Measurements from ENCODE around the gene AMN.

The AMN gene

DNA sequence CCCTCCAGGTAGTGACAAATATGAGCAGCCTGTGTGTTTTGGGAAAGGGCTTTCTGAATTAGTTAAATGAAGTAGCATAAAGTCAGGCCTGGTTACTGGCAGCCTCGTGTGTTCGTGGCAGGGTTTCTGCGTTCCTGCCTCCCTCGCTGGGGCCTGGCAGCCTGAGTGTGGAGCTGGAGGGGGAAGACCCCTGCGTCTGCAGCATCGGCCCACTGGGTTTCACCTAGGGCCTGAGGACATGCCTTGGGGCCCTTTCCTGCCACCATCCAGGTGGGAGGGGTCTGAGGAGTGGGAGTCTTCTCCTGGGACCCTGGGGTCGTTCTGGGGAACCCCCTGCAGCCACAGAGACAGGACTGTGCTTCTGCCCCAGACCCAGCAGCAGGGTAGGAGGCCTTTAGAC is 20.4 kb upstream of the AMN start:
- H3K9me3 ChIP-seq (ENCODE audit: insufficient read depth, low read length, severe bottlenecking): no peaks in the 10 kb centered on the region
- H2AFZ ChIP-seq (ENCODE audit: low read depth, low read length): no peak overlapping the region
- H3K4me3 ChIP-seq (ENCODE audit: low read depth in 1 of 2, low read length in 2 of 2): no peak overlapping the region
- H3K4me1 ChIP-seq (ENCODE audit: insufficient read depth, low read length): no peaks in the 10 kb centered on the region
- DNase-seq (no peak), ATAC-seq (ENCODE audit: insufficient read depth, low read depth) (no peak)
- no peaks in the 10 kb centered on the region for H4K20me1 ChIP-seq (ENCODE audit: insufficient read depth, low read length)
- no peak for TF ChIP-seq EZH2 (IDR thresholded peaks at IDR 0.05; ENCODE audit: borderline replicate concordance, low read depth, low read length, severe bottlenecking)
- TF ChIP-seq CTCF (IDR thresholded peaks at IDR 0.05; ENCODE audit: borderline replicate concordance, extremely low read depth, low read length, poor library complexity, severe bottlenecking): no peak
- no peak overlapping the region for H3K4me2 ChIP-seq (ENCODE audit: insufficient read depth, low read length)
- H3K27me3 ChIP-seq (ENCODE audit: insufficient read depth, low read length, poor library complexity): no peaks in the 10 kb centered on the region
- H3K27ac ChIP-seq (ENCODE audit: low read length): no peak overlapping the region
- no peak overlapping the region for H3K9ac ChIP-seq (ENCODE audit: low read depth, low read length)
- H3K36me3 ChIP-seq (ENCODE audit: insufficient read depth, low read length): peaks cover 73% of the 10 kb centered on the region
- H3K79me2 ChIP-seq (ENCODE audit: insufficient read depth, low read length): no peaks in the 10 kb centered on the region

- no peak overlapping the region for H3K4me2 ChIP-seq (ENCODE audit: insufficient read depth, low read length)
- H3K9ac ChIP-seq (ENCODE audit: low read depth, low read length): no peak overlapping the region
- ATAC-seq (ENCODE audit: insufficient read depth, low read depth) (no peak), DNase-seq (no peak)
- no peak overlapping the region for H2AFZ ChIP-seq (ENCODE audit: low read depth, low read length)
- H3K36me3 ChIP-seq (ENCODE audit: insufficient read depth, low read length): peaks cover 73% of the 10 kb centered on the region
- no peak overlapping the region for H3K27ac ChIP-seq (ENCODE audit: low read length)
- TF ChIP-seq CTCF (IDR thresholded peaks at IDR 0.05; ENCODE audit: borderline replicate concordance, extremely low read depth, low read length, poor library complexity, severe bottlenecking): no peak
- TF ChIP-seq EZH2 (IDR thresholded peaks at IDR 0.05; ENCODE audit: borderline replicate concordance, low read depth, low read length, severe bottlenecking): no peak
- H3K4me1 ChIP-seq (ENCODE audit: insufficient read depth, low read length): no peaks in the 10 kb centered on the region
- H3K9me3 ChIP-seq (ENCODE audit: insufficient read depth, low read length, severe bottlenecking): no peaks in the 10 kb centered on the region
- H3K79me2 ChIP-seq (ENCODE audit: insufficient read depth, low read length): no peaks in the 10 kb centered on the region
- H3K4me3 ChIP-seq (ENCODE audit: low read depth in 1 of 2, low read length in 2 of 2): no peak overlapping the region
- H3K27me3 ChIP-seq (ENCODE audit: insufficient read depth, low read length, poor library complexity): no peaks in the 10 kb centered on the region
- no peaks in the 10 kb centered on the region for H4K20me1 ChIP-seq (ENCODE audit: insufficient read depth, low read length)
Measured at GRCh38 chr14:102902523-102903247, 19.8 kb upstream of the AMN start.

DNA sequence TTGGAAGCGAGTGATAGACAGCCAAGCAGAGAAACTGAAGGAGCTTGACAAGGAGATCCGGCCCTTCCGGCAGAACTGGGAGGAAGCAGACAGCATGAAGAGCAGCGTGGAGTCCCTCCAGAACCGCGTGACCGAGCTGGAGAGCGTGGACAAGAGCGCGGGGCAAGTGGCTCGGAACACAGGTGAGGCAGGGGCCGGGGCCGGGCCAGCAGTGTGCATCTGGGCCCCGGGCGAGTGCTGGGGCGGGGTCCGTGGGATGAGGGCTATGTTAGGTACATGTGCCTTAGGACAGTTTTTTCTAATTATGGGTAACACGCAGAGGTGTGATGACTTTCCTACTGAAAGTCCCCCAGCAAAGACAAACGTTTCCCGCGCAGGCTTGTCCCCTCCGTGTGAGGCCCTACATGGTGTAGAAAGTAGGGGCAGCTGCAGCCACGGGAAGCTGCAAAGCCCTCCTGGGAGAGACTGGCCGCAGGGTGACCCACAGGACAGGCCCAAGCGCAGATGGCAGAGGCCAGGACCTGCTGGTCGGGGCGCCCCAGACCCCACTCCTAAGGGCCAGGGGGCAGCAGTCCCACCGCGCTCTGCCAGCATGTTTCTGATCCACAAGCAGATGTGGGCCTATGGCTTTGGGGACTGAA is 19.1 kb upstream of the AMN start:
- Histone ChIP-seq H4K20me1 (ENCODE audit: insufficient read depth, low read length) (peaks cover 2% of the 10 kb centered on the region; the same call in 1 of the 2 replicates), H2AFZ (ENCODE audit: low read depth, low read length) (no peak overlapping the region), H3K4me1 (ENCODE audit: insufficient read depth, low read length) (no peaks in the 10 kb centered on the region), H3K4me2 (ENCODE audit: insufficient read depth, low read length) (no peak overlapping the region), H3K4me3 (ENCODE audit: low read depth in 1 of 2, low read length in 2 of 2) (no peak overlapping the region), H3K27ac (ENCODE audit: low read length) (no peak overlapping the region), H3K9ac (ENCODE audit: low read depth, low read length) (no peak overlapping the region), H3K27me3 (ENCODE audit: insufficient read depth, low read length, poor library complexity) (no peaks in the 10 kb centered on the region), H3K36me3 (ENCODE audit: insufficient read depth, low read length) (peaks cover 71% of the 10 kb centered on the region), H3K9me3 (ENCODE audit: insufficient read depth, low read length, severe bottlenecking) (no peaks in the 10 kb centered on the region), H3K79me2 (ENCODE audit: insufficient read depth, low read length) (no peaks in the 10 kb centered on the region)
- no peak for ATAC-seq (ENCODE audit: insufficient read depth, low read depth)
- TF ChIP-seq CTCF (IDR thresholded peaks at IDR 0.05; ENCODE audit: borderline replicate concordance, extremely low read depth, low read length, poor library complexity, severe bottlenecking) (no peak), EZH2 (IDR thresholded peaks at IDR 0.05; ENCODE audit: borderline replicate concordance, low read depth, low read length, severe bottlenecking) (no peak)
- DNase-seq: no peak

Data from DND-41 (cell line).